ENCODE results near the gene SLC30A7. TPM values are rescaled to one million over a fixed set of nuclear protein-coding genes. Genes with fewer than 3 reads are reported as not detected.

The SLC30A7 gene
- total and polyA plus RNA-seq, 2 of the 13 experiments (the other 11 are each of a cell fraction or from before 2014, with no cell fraction given) = 8.3 to 40.8 TPM

- TF ChIP-seq ZFP91 (CRISPR knock-in tag; IDR thresholded peaks at IDR 0.05; ENCODE audit: borderline replicate concordance) = 0 out of 2 replicates have a peak, but pooled peaks have one; percentile 11
- TF ChIP-seq PLRG1 (conservative IDR thresholded peaks at IDR 0.05) = no peak
- no peak for TF ChIP-seq RFX5 (IDR thresholded peaks at IDR 0.05; ENCODE audit: low read depth, low read length)
- TF ChIP-seq NAIF1 (CRISPR knock-in tag; IDR thresholded peaks at IDR 0.05; ENCODE audit: borderline replicate concordance) = no peak
- no peak for TF ChIP-seq ZNF652 (CRISPR knock-in tag; IDR thresholded peaks at IDR 0.05; ENCODE audit: borderline replicate concordance, low read depth)
- no peak for TF ChIP-seq ZNF660 (CRISPR knock-in tag; IDR thresholded peaks at IDR 0.05; ENCODE audit: borderline replicate concordance, low read depth)
- no peak for TF ChIP-seq ZXDC (CRISPR knock-in tag; IDR thresholded peaks at IDR 0.05)
- TF ChIP-seq ZNF841 (CRISPR knock-in tag; IDR thresholded peaks at IDR 0.05; ENCODE audit: borderline replicate concordance) = no peak
- no peak for TF ChIP-seq FOXA1 (IDR thresholded peaks at IDR 0.05)
- peak; percentile 37; the same call in 1 of the 2 replicates for TF ChIP-seq FOXA1 (CRISPR knock-in tag; IDR thresholded peaks at IDR 0.05)
- TF ChIP-seq ZBTB3 (CRISPR knock-in tag; IDR thresholded peaks at IDR 0.05; ENCODE audit: borderline replicate concordance, low read depth) = 0 out of 2 replicates have a peak, but pooled peaks have one; percentile 40
- TF ChIP-seq ZKSCAN1 (IDR thresholded peaks at IDR 0.05; ENCODE audit: low read length) = no peak
- TF ChIP-seq ZNF839 (CRISPR knock-in tag; IDR thresholded peaks at IDR 0.05; ENCODE audit: borderline replicate concordance) = no peak
- 0 out of 2 replicates have a peak, but pooled peaks have one; percentile 41 for TF ChIP-seq POLR2AphosphoS5 (IDR thresholded peaks at IDR 0.05; ENCODE audit: low read depth, low read length)
- 0 out of 2 replicates have a peak, but pooled peaks have one; percentile 5 for TF ChIP-seq MYC (CRISPR knock-in tag; IDR thresholded peaks at IDR 0.05; ENCODE audit: borderline replicate concordance)
- TF ChIP-seq HIVEP1 (CRISPR knock-in tag; IDR thresholded peaks at IDR 0.05) = 0 out of 2 replicates have a peak, but pooled peaks have one; percentile 2
- TF ChIP-seq GLI4 (CRISPR knock-in tag; IDR thresholded peaks at IDR 0.05; ENCODE audit: borderline replicate concordance) = no peak
- 0 out of 2 replicates have a peak, but pooled peaks have one; percentile 22 for TF ChIP-seq MAX (IDR thresholded peaks at IDR 0.05)
- TF ChIP-seq ZFY (CRISPR knock-in tag; IDR thresholded peaks at IDR 0.05) = peak; percentile 1; the same call in 1 of the 2 replicates
- TF ChIP-seq ZFP62 (CRISPR knock-in tag; IDR thresholded peaks at IDR 0.05) = no peak
- 0 out of 2 replicates have a peak, but pooled peaks have one; percentile 7 for TF ChIP-seq KDM5A (IDR thresholded peaks at IDR 0.05; ENCODE audit: borderline replicate concordance, low read length)
- no peak for TF ChIP-seq ZNF136 (CRISPR knock-in tag; IDR thresholded peaks at IDR 0.05; ENCODE audit: low read depth)
- TF ChIP-seq ZNF770 (CRISPR knock-in tag; IDR thresholded peaks at IDR 0.05) = 0 out of 2 replicates have a peak, but pooled peaks have one; percentile 10
- TF ChIP-seq DBP (CRISPR knock-in tag; IDR thresholded peaks at IDR 0.05; ENCODE audit: not compliant biosample characterization) = no peak
These were observed 642 bp downstream of the SLC30A7 start (continued) for GRCh38 chr1:100896481-100896982.
